NB4 (cell line): Measurements from ENCODE around the gene KIF1B.

Experiments used
- DNase-seq: peaks from one replicate; pipeline ENCODE4 v3.0.0; 2010; ENCODE audit warnings: low read depth
- H3K4me3 ChIP-seq: one replicate; pipeline ENCODE4 v1.5.1; 2011; ENCODE audit warnings: mild to moderate bottlenecking, low read depth, low read length, moderate library complexity
- CTCF ChIP-seq: IDR thresholded peaks from one replicate; pipeline ENCODE4 v1.5.1; 2012; ENCODE audit warnings: low read depth, low read length
- MAX ChIP-seq: IDR thresholded peaks from 2 replicates; pipeline ENCODE4 v1.6.1; 2011; ENCODE audit warnings: low read depth, low read length
- MYC ChIP-seq: IDR thresholded peaks from 2 replicates; pipeline ENCODE4 v1.6.1; 2011; ENCODE audit warnings: low read depth, low read length
- POLR2A ChIP-seq: IDR thresholded peaks from 2 replicates; pipeline ENCODE4 v1.6.1; 2011; ENCODE audit warnings: mild to moderate bottlenecking; ENCODE audit not compliant: insufficient read length; ENCODE audit errors: extremely low read depth

KIF1B gene

GRCh38 chr1:10189659-10190058, 20.7 kb upstream of the KIF1B start:
- TF ChIP-seq MAX (no peak), CTCF (no peak), MYC (no peak), POLR2A (no peak)
- no peak for DNase-seq

GRCh38 chr1:10192263-10192662, 18.1 kb upstream of the KIF1B start:
- H3K4me3 ChIP-seq = no peak overlapping the region
- no peak for DNase-seq
- TF ChIP-seq CTCF (no peak), POLR2A (no peak), MAX (no peak)

More at GRCh38 chr1:10189659-10190058, 20.7 kb upstream of the KIF1B start:
- H3K4me3 ChIP-seq = no peak overlapping the region

DNA sequence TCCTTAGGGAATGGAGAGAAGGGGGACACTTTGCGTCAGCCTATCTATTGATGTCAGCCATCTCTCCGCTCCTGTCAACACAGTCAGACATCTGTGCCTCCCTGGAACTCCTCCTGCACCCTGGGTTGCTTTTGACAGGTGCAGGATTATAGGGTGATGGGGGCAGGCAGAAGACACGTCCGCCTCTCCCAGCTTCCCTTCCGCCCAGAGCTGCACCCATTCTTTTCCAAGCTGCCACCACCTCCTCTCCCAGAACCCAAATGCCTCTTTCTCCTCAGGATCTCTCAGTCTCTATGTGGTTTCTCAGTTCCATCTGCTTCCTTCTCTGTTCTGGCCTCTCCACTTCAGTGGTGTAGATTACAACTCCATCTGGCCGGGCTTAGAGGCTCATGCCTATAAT, 17.1 kb upstream of the KIF1B start:
- TF ChIP-seq MAX (no peak), CTCF (no peak), POLR2A (no peak), MYC (no peak)
- DNase-seq = no peak
- H3K4me3 ChIP-seq = no peak overlapping the region

- H3K4me3 ChIP-seq = no peak overlapping the region
- TF ChIP-seq MYC = no peak
- no peak for TF ChIP-seq CTCF
- TF ChIP-seq POLR2A = no peak
- no peak for TF ChIP-seq MAX
- DNase-seq = no peak
Observed at GRCh38 chr1:10195570-10195969, 14.8 kb upstream of the KIF1B start.

- DNase-seq = no peak
- TF ChIP-seq CTCF = no peak
- no peak for TF ChIP-seq MYC
- no peak for TF ChIP-seq POLR2A
- TF ChIP-seq MAX = no peak
- H3K4me3 ChIP-seq = no peak overlapping the region
Observed at GRCh38 chr1:10196976-10197375, 13.4 kb upstream of the KIF1B start.

DNA sequence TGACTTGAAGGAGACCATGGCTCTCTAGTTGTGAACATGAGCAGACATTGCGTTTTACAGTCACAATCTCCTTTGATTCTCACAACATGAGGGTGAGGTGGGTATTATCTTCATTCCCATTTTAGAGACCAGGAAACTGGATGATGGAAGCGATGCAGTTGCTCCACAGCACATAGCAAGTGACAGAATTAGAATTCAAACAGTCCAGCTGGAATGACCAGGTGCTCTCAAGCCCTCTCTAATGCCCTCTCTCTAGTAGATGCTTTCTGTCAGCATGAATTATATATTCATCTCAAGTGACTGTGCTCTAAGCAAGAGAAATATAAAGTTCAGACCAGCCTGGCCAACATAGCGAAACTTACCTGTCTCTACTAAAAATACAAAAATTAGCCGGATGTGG, 9.8 kb upstream of the KIF1B start:
- no peak overlapping the region for H3K4me3 ChIP-seq
- DNase-seq = no peak
- no peak for TF ChIP-seq MAX
- TF ChIP-seq POLR2A = no peak
- TF ChIP-seq CTCF = no peak
- TF ChIP-seq MYC = no peak
